Endothelial cell (in vitro differentiated cells): ENCODE measurements around the gene LYZL2. TPM values are rescaled to one million over a fixed set of nuclear protein-coding genes. Genes with fewer than 3 reads are reported as not detected.

ENCODE experiments used
- DNase-seq: peaks from one replicate; pipeline ENCODE4 v3.0.0; 2021; ENCODE audit warnings: low spot score
- H3K27ac Mint-ChIP-seq: one replicate; pipeline ENCODE4 v1.8.0; 2021; ENCODE audit warnings: mixed read lengths, inconsistent platforms; ENCODE audit not compliant: unreplicated experiment
- H3K27me3 Mint-ChIP-seq: one replicate; pipeline ENCODE4 v1.8.0; 2021; ENCODE audit warnings: mild to moderate bottlenecking, moderate library complexity, mixed read lengths, inconsistent platforms; ENCODE audit not compliant: unreplicated experiment
- H3K36me3 Mint-ChIP-seq: one replicate; pipeline ENCODE4 v1.8.0; 2021; ENCODE audit warnings: mild to moderate bottlenecking, low read depth, mixed read lengths, inconsistent platforms; ENCODE audit not compliant: unreplicated experiment
- H3K4me1 Mint-ChIP-seq: one replicate; pipeline ENCODE4 v1.8.0; 2021; ENCODE audit warnings: mild to moderate bottlenecking, mixed read lengths, inconsistent platforms; ENCODE audit not compliant: unreplicated experiment
- H3K4me3 Mint-ChIP-seq: one replicate; pipeline ENCODE4 v1.8.0; 2021; ENCODE audit warnings: mild to moderate bottlenecking, mixed read lengths, inconsistent platforms; ENCODE audit not compliant: unreplicated experiment
- H3K9me3 Mint-ChIP-seq: one replicate; pipeline ENCODE4 v1.8.0; 2021; ENCODE audit warnings: mixed read lengths, inconsistent platforms; ENCODE audit not compliant: unreplicated experiment
- CTCF ChIP-seq: fragments of 200-600 bp; sonication (generic); IDR thresholded peaks from one replicate; pipeline ENCODE4 v1.5.0; 2021; ENCODE audit warnings: antibody characterized with exemption; ENCODE audit not compliant: unreplicated experiment
- total RNA-seq: library from RNA; stranded (reverse); fragmentation: NEBNext Ultra II Directional; extraction: Animal tissue kit (Norgen Biotek cat#: 25700); gene quantifications from one replicate; pipeline ENCODE4 v1.2.1, GENCODE V29; 2021; ENCODE audit not compliant: unreplicated experiment

Gene LYZL2
- total RNA-seq, 1 donor from 2014 or later, result not detected

- H3K9me3 Mint-ChIP-seq, result no peaks in the 10 kb centered on the region
- peaks cover 12% of the 10 kb centered on the region for H3K4me1 Mint-ChIP-seq
- H3K27ac Mint-ChIP-seq, result no peak overlapping the region
- H3K27me3 Mint-ChIP-seq, result no peaks in the 10 kb centered on the region
- H3K36me3 Mint-ChIP-seq, result no peaks in the 10 kb centered on the region
- no peak overlapping the region for H3K4me3 Mint-ChIP-seq
- TF ChIP-seq CTCF, result no peak
- DNase-seq, result no peak
These were observed 42.0 kb downstream of the LYZL2 start for GRCh38 chr10:30587522-30588031.

- no peaks in the 10 kb centered on the region for H3K9me3 Mint-ChIP-seq
- peaks cover 16% of the 10 kb centered on the region for H3K4me1 Mint-ChIP-seq
- no peak for TF ChIP-seq CTCF
- H3K4me3 Mint-ChIP-seq, result no peak overlapping the region
- no peak for DNase-seq
- no peaks in the 10 kb centered on the region for H3K27me3 Mint-ChIP-seq
- no peaks in the 10 kb centered on the region for H3K36me3 Mint-ChIP-seq
- no peak overlapping the region for H3K27ac Mint-ChIP-seq
These were observed 42.7 kb downstream of the LYZL2 start for GRCh38 chr10:30586828-30587227.

- DNase-seq, result peak; percentile 29
- H3K4me1 Mint-ChIP-seq, result peaks cover 18% of the 10 kb centered on the region
- no peaks in the 10 kb centered on the region for H3K27me3 Mint-ChIP-seq
- no peaks in the 10 kb centered on the region for H3K9me3 Mint-ChIP-seq
- H3K27ac Mint-ChIP-seq, result peak overlapping the region; percentile 87
- peak overlapping the region; percentile 23 for H3K4me3 Mint-ChIP-seq
- no peaks in the 10 kb centered on the region for H3K36me3 Mint-ChIP-seq
- no peak for TF ChIP-seq CTCF
These were observed 45.7 kb downstream of the LYZL2 start for GRCh38 chr10:30583778-30584415.

- DNase-seq, result peak; percentile 58
These were observed 47.7 kb downstream of the LYZL2 start for GRCh38 chr10:30581779-30582380.

More at GRCh38 chr10:30581779-30582380, 47.7 kb downstream of the LYZL2 start:
- no peaks in the 10 kb centered on the region for H3K36me3 Mint-ChIP-seq
- no peak overlapping the region for H3K27ac Mint-ChIP-seq
- no peaks in the 10 kb centered on the region for H3K9me3 Mint-ChIP-seq
- no peak overlapping the region for H3K4me3 Mint-ChIP-seq
- TF ChIP-seq CTCF, result peak; percentile 81
- peaks cover 18% of the 10 kb centered on the region for H3K4me1 Mint-ChIP-seq
- H3K27me3 Mint-ChIP-seq, result peaks cover 2% of the 10 kb centered on the region
